K562 (cell line): ENCODE measurements around the gene FUNDC2. TPM values are rescaled to one million over a fixed set of nuclear protein-coding genes. Genes with fewer than 3 reads are reported as not detected.

Experiments used
- ARID1B ChIP-seq: fragments of 450-650 bp; IDR thresholded peaks from 2 replicates; pipeline ENCODE4 v1.6.1; 2016; ENCODE audit warnings: antibody characterized with exemption, mild to moderate bottlenecking, inconsistent platforms
- ATF3 ChIP-seq, 2 experiments: fragments of 450-650 bp in 1 of 2; sonication (generic) in 1 of 2; formaldehyde crosslinking in 1 of 2; IDR thresholded peaks in 1 of 2; conservative IDR thresholded peaks in 1 of 2; 2 replicates each; pipeline versions ENCODE4 v1.6.1 to v1.8.1; 2016 to 2023; ENCODE audit warnings: mild to moderate bottlenecking in 2 of 2, moderate library complexity in 2 of 2, inconsistent platforms in 1 of 2, missing genetic modification reagents in 1 of 2
- CBFA2T3 ChIP-seq: fragments of 450-650 bp; IDR thresholded peaks from 2 replicates; pipeline ENCODE4 v1.6.1; 2017
- CCAR2 ChIP-seq: fragments of 200-400 bp; formaldehyde crosslinking; IDR thresholded peaks from 2 replicates; pipeline ENCODE4 v1.6.1; 2017; ENCODE audit warnings: mild to moderate bottlenecking, low read depth, low read length
- CHD4 ChIP-seq: fragments of 200-600 bp; sonication (generic); IDR thresholded peaks from 3 replicates; pipeline ENCODE4 v1.6.1; 2012; ENCODE audit warnings: low read depth, mild to moderate bottlenecking, mixed read lengths, low read length, inconsistent platforms; ENCODE audit not compliant: insufficient read depth, insufficient replicate concordance, poor library complexity, severe bottlenecking
- EWSR1 ChIP-seq: fragments of 450-650 bp; IDR thresholded peaks from 2 replicates; pipeline ENCODE4 v1.6.1; 2018; ENCODE audit warnings: borderline replicate concordance, mild to moderate bottlenecking, low read depth, moderate library complexity; ENCODE audit not compliant: partially characterized antibody
- HDAC1 ChIP-seq, 2 experiments: fragments of 450-650 bp; IDR thresholded peaks; 2 replicates each; pipeline ENCODE4 v1.6.1; 2016 to 2017; ENCODE audit warnings: inconsistent platforms in 1 of 2, mild to moderate bottlenecking in 1 of 2, moderate library complexity in 1 of 2
- HMG20A ChIP-seq: fragments of 450-650 bp; formaldehyde crosslinking; conservative IDR thresholded peaks from 2 replicates; pipeline ENCODE4 v1.4.0; 2020; ENCODE audit warnings: mild to moderate bottlenecking, mixed read lengths
- PTBP1 ChIP-seq: fragments of 200-400 bp; formaldehyde crosslinking; IDR thresholded peaks from 2 replicates; pipeline ENCODE4 v1.6.1; 2017; ENCODE audit warnings: low read depth, low read length
- PTTG1 ChIP-seq: fragments of 450-650 bp; IDR thresholded peaks from 2 replicates; pipeline ENCODE4 v1.6.1; 2016; ENCODE audit warnings: low read depth, mild to moderate bottlenecking, missing genetic modification characterization, missing compliant biosample characterization
- SMAD3 ChIP-seq: fragments of 450-650 bp; formaldehyde crosslinking; conservative IDR thresholded peaks from 2 replicates; pipeline ENCODE4 v1.4.0; 2020; ENCODE audit warnings: mild to moderate bottlenecking
- SPI1 ChIP-seq: IDR thresholded peaks from 2 replicates; pipeline ENCODE4 v1.6.1; 2011; ENCODE audit warnings: low read depth, low read length, control low read depth, borderline replicate concordance
- TCF3 ChIP-seq: sonication (generic); formaldehyde crosslinking; IDR thresholded peaks from 2 replicates; pipeline ENCODE4 v1.4.0; 2020; ENCODE audit warnings: mild to moderate bottlenecking, missing genetic modification reagents
- TGIF2 ChIP-seq: sonication (generic); formaldehyde crosslinking; IDR thresholded peaks from 2 replicates; pipeline ENCODE4 v1.8.1; 2022; ENCODE audit warnings: mild to moderate bottlenecking, missing genetic modification reagents, moderate library complexity
- ZBED1 ChIP-seq: IDR thresholded peaks from 2 replicates; pipeline ENCODE4 v1.6.1; 2014
- ZBTB1 ChIP-seq: sonication (generic); formaldehyde crosslinking; IDR thresholded peaks from 2 replicates; pipeline ENCODE4 v1.8.1; 2023; ENCODE audit warnings: missing genetic modification reagents, low read depth, mild to moderate bottlenecking, borderline replicate concordance
- ZNF175 ChIP-seq: fragments of 200-800 bp; sonication (Bioruptor generic); IDR thresholded peaks from 2 replicates; pipeline ENCODE4 v1.6.1; 2016; ENCODE audit warnings: low read depth, mild to moderate bottlenecking, missing genetic modification characterization, missing compliant biosample characterization
- ZNF197 ChIP-seq: fragments of 200-800 bp; sonication (Bioruptor generic); IDR thresholded peaks from 2 replicates; pipeline ENCODE4 v1.6.1; 2016; ENCODE audit warnings: low read depth, missing genetic modification characterization, missing compliant biosample characterization
- ZNF217 ChIP-seq: sonication (generic); formaldehyde crosslinking; IDR thresholded peaks from 2 replicates; pipeline ENCODE4 v1.8.0; 2022; ENCODE audit warnings: mild to moderate bottlenecking, missing genetic modification reagents
- ZNF282 ChIP-seq: sonication (generic); formaldehyde crosslinking; IDR thresholded peaks from 2 replicates; pipeline ENCODE4 v1.8.1; 2023; ENCODE audit warnings: missing genetic modification reagents
- ZNF3 ChIP-seq: fragments of 250-450 bp; sonication (Bioruptor Pico); IDR thresholded peaks from 2 replicates; pipeline ENCODE4 v1.5.0; 2021; ENCODE audit warnings: mild to moderate bottlenecking, moderate library complexity
- ZNF512 ChIP-seq: IDR thresholded peaks from 2 replicates; pipeline ENCODE4 v1.6.1; 2016; ENCODE audit warnings: missing genetic modification characterization, missing compliant biosample characterization
- ZNF584 ChIP-seq: fragments of 200-800 bp; sonication (Bioruptor generic); IDR thresholded peaks from 2 replicates; pipeline ENCODE4 v1.6.1; 2016; ENCODE audit warnings: low read depth, mild to moderate bottlenecking, missing genetic modification characterization, missing compliant biosample characterization
- polyA plus RNA-seq, 8 experiments: library from polyadenylated mRNA; depleted of rRNA in 4 of 8; stranded (reverse) in 5 of 8; unstranded in 3 of 8; fragments of >200 nt; fragmentation: Nextera tagmentation in 2 of 8; fragmentation: Illumina TruSeq in 1 of 8; extraction: Ambion mirVana in 2 of 8; extraction: Trizol in 1 of 8; gene quantifications; 2 replicates each; pipeline versions ENCODE4 v1.2.1 to v1.2.3, GENCODE V29; 2011 to 2014; ENCODE audit warnings: inconsistent platforms in 1 of 8, missing spikeins in 1 of 8
- total RNA-seq, 7 experiments: library from RNA; depleted of rRNA in 6 of 7; stranded (reverse); fragments of >200 nt in 6 of 7; fragmentation: Illumina TruSeq in 2 of 7; extraction: Trizol in 2 of 7; gene quantifications; 2 replicates each; pipeline versions ENCODE4 v1.2.1 to v1.2.3, GENCODE V29; 2011 to 2021; ENCODE audit warnings: low replicate concordance in 1 of 7
- TF ChIP-seq, protein P1 (sequence below): sonication (generic); formaldehyde crosslinking; IDR thresholded peaks from 2 replicates; pipeline ENCODE4 v1.8.1; 2023; ENCODE audit warnings: mild to moderate bottlenecking, missing genetic modification reagents

The FUNDC2 gene
- total and polyA plus RNA-seq, 9 of the 15 experiments (the other 6 are each of a cell fraction or from before 2014, with no cell fraction given) = 50.6 to 235 (median 123) TPM

DNA sequence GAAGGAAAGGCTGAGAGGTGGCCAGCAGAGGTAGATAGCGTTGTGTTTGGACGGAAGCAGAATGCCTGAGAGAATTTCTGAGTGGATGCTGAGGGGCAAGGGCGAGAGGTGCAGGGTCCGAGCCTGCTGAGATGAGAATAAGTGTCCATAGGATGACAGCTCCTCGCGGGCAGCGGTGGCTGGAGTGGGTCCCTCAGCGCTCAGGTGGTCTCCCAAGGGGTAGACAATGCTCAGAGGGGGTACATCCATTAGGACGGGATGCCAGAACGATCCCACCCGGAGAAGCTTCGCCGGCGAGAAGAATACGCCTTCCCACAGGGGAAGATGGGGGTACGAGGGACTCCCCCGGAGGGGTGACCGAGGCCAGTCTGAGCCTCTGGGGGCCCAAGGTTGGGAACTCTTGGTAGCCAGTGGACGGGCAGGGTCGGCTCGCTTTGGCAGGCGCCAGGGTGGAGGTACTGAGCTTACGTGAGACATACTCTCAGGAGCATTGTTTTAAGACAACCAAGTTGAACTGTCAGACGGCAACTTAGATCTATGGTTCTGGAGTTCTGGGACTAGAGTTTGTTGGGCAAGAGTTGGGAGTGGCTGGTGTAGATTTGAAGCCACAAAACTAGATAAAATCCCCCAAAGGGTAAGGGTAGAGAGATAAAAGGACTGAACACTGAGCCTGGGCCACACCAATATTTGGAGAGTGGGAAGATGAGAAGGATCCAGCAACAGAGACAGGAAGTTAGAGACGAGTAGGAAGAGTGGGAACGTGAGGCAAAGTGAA is 60.5 kb downstream of the FUNDC2 start (continued):
- TF ChIP-seq ZNF512 (tag) (no peak), CHD4 (no peak), TCF3 (CRISPR knock-in tag) (peak; percentile 63), ZNF175 (CRISPR knock-in tag) (no peak), SMAD3 (CRISPR knock-in tag) (no peak), ZBTB1 (no peak), ZNF282 (CRISPR knock-in tag) (no peak), ARID1B (peak; percentile 71), ZNF217 (CRISPR knock-in tag) (no peak), ZBED1 (no peak), HMG20A (CRISPR knock-in tag) (no peak), CCAR2 (no peak), SPI1 (no peak), ZNF584 (CRISPR knock-in tag) (no peak), EWSR1 (no peak), ATF3 (IDR thresholded peaks at IDR 0.05) (no peak), ATF3 (CRISPR knock-in tag; conservative IDR thresholded peaks at IDR 0.05) (no peak), CBFA2T3 (peak; percentile 72), PTTG1 (tag) (no peak), ZNF3 (CRISPR knock-in tag) (no peak), PTBP1 (no peak), ZNF197 (no peak), TGIF2 (CRISPR knock-in tag) (no peak), HDAC1 (IDR thresholded peaks at IDR 0.05) (peak in 1 of 2 experiments; percentile 32; a peak in 1 of 4 replicates)
- TF ChIP-seq, protein P1, sequence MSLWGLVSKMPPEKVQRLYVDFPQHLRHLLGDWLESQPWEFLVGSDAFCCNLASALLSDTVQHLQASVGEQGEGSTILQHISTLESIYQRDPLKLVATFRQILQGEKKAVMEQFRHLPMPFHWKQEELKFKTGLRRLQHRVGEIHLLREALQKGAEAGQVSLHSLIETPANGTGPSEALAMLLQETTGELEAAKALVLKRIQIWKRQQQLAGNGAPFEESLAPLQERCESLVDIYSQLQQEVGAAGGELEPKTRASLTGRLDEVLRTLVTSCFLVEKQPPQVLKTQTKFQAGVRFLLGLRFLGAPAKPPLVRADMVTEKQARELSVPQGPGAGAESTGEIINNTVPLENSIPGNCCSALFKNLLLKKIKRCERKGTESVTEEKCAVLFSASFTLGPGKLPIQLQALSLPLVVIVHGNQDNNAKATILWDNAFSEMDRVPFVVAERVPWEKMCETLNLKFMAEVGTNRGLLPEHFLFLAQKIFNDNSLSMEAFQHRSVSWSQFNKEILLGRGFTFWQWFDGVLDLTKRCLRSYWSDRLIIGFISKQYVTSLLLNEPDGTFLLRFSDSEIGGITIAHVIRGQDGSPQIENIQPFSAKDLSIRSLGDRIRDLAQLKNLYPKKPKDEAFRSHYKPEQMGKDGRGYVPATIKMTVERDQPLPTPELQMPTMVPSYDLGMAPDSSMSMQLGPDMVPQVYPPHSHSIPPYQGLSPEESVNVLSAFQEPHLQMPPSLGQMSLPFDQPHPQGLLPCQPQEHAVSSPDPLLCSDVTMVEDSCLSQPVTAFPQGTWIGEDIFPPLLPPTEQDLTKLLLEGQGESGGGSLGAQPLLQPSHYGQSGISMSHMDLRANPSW (CRISPR knock-in tag) = no peak
